Nephron progenitor cell (in vitro differentiated cells): ENCODE data around the gene RSRC1.

Source experiments
- DNase-seq: peaks from one replicate; pipeline ENCODE4 v3.0.0; 2021
- H3K27ac Mint-ChIP-seq: 2 replicates; pipeline ENCODE4 v1.8.0; 2021; ENCODE audit warnings: mild to moderate bottlenecking, moderate library complexity, mixed read lengths
- H3K27me3 Mint-ChIP-seq: 2 replicates; pipeline ENCODE4 v1.8.0; 2021; ENCODE audit warnings: mild to moderate bottlenecking, low read depth, mixed read lengths; ENCODE audit not compliant: poor library complexity
- H3K36me3 Mint-ChIP-seq: 2 replicates; pipeline ENCODE4 v1.8.0; 2021; ENCODE audit warnings: low read depth, mixed read lengths
- H3K4me1 Mint-ChIP-seq: 2 replicates; pipeline ENCODE4 v1.8.0; 2021; ENCODE audit warnings: mixed read lengths
- H3K4me3 Mint-ChIP-seq: 2 replicates; pipeline ENCODE4 v1.8.0; 2021; ENCODE audit warnings: mild to moderate bottlenecking, moderate library complexity, mixed read lengths
- H3K9me3 Mint-ChIP-seq: 2 replicates; pipeline ENCODE4 v1.8.0; 2021; ENCODE audit warnings: mild to moderate bottlenecking, moderate library complexity, mixed read lengths
- TF ChIP-seq, protein P1 (sequence below): fragments of 200-600 bp; sonication (generic); IDR thresholded peaks from 2 replicates; pipeline ENCODE4 v1.5.0; 2021; ENCODE audit warnings: antibody characterized with exemption

The RSRC1 gene

DNA sequence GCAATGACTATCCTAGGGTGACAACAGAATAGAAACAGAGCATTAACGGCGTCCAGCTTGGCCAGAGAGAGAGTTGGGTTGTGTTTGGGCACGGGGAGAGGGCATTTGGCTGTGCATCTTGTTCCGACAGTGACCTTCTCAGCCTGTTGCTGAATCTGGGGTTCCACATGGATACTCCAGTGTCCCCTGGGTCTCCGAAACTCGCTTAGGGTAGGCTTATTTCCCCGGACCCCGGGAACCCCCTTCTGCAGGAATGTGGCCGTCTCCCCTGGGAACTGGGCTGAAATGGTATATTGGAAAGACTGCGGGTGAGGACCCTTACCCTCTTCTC, 11.6 kb upstream of the RSRC1 start:
- Mint-ChIP-seq H3K9me3 (no peaks in the 10 kb centered on the region), H3K27ac (peak overlapping the region; percentile 91), H3K36me3 (no peaks in the 10 kb centered on the region), H3K4me1 (peaks cover 31% of the 10 kb centered on the region), H3K27me3 (peaks cover 100% of the 10 kb centered on the region), H3K4me3 (peak overlapping the region; percentile 87)
- no peak for DNase-seq
- TF ChIP-seq, protein P1, sequence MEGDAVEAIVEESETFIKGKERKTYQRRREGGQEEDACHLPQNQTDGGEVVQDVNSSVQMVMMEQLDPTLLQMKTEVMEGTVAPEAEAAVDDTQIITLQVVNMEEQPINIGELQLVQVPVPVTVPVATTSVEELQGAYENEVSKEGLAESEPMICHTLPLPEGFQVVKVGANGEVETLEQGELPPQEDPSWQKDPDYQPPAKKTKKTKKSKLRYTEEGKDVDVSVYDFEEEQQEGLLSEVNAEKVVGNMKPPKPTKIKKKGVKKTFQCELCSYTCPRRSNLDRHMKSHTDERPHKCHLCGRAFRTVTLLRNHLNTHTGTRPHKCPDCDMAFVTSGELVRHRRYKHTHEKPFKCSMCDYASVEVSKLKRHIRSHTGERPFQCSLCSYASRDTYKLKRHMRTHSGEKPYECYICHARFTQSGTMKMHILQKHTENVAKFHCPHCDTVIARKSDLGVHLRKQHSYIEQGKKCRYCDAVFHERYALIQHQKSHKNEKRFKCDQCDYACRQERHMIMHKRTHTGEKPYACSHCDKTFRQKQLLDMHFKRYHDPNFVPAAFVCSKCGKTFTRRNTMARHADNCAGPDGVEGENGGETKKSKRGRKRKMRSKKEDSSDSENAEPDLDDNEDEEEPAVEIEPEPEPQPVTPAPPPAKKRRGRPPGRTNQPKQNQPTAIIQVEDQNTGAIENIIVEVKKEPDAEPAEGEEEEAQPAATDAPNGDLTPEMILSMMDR: no peak

DNA sequence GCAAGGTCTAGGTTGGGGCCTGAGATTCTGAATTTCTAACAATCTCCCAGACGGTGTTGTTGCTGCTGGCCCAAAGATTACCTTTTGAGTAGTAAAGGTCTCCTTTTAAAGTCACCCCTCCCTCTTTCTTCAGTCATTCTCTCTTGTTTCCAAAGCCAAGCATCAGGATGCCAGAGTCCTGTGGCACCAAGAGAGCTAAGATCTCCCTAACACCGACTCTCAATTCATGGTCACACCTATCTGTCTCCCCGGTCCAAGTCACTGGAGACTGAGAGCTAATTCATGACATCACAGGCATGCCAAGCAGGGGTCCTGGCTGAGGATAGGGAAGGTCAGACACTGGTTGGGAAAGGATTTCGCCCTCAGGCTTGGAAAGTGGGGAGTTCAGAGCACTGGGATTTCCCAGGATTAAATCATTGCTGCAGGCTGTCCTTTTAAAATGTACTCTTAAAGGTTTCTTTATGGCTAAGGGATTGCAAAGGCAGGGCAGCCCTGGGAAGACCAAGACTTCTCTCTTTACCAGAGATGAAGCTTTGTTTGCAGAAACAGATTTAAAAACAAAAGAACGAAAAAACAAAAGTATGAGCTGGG, 11.0 kb upstream of the RSRC1 start:
- DNase-seq: no peak
- TF ChIP-seq, protein P1: no peak
- H3K27ac Mint-ChIP-seq: no peak overlapping the region
- H3K4me1 Mint-ChIP-seq: peaks cover 35% of the 10 kb centered on the region
- no peaks in the 10 kb centered on the region for H3K36me3 Mint-ChIP-seq
- peaks cover 100% of the 10 kb centered on the region for H3K27me3 Mint-ChIP-seq
- H3K4me3 Mint-ChIP-seq: no peak overlapping the region
- no peaks in the 10 kb centered on the region for H3K9me3 Mint-ChIP-seq

GRCh38 chr3:158100681-158101080, 9.2 kb upstream of the RSRC1 start:
- no peaks in the 10 kb centered on the region for H3K9me3 Mint-ChIP-seq
- peaks cover 99% of the 10 kb centered on the region for H3K27me3 Mint-ChIP-seq
- H3K4me1 Mint-ChIP-seq: peaks cover 41% of the 10 kb centered on the region
- no peak overlapping the region for H3K27ac Mint-ChIP-seq
- TF ChIP-seq, protein P1: no peak
- no peaks in the 10 kb centered on the region for H3K36me3 Mint-ChIP-seq
- no peak for DNase-seq
- no peak overlapping the region for H3K4me3 Mint-ChIP-seq

DNA sequence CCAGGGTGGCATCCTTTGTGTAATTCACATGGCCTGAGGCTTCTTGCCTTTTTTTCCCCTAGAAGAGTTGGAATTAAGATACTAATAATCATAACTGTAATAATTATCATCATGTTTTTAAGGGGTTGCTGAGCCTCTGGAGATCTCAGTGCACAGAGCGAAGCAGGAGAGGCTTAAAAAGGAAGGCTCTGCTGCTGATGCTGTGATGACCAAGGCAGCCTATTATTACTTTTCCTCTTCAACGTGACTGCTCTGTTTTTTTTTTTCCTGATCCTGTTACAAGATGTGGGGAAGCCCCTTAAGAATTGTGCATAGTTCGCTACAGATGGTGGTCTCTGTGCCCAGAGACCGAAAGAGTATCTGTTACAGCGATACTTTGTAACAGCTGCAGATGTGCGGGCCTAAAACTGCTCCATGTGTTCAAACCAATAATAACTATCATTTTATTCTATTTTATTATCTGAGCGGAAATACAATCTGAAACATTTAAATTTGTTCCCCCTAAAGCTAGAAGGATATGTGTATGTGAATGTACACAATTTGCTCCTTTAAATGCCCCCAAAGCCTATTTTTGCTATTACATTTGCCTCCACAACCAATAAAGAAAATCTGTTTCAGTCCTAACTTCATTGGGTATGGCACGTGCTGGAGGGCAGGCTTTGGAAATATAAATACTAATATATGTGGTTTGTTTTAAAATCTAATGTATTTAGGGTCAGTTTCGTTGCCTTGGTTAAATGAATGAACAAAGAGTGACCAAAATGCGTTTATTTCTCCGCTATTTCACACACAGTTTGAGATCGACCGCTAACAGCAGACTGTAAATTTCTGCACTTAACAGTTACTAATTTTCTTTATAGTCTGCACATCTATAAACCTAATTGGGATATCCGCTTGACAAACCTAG, 8.3 kb upstream of the RSRC1 start:
- no peak overlapping the region for H3K4me3 Mint-ChIP-seq
- peaks cover 47% of the 10 kb centered on the region for H3K4me1 Mint-ChIP-seq
- H3K27ac Mint-ChIP-seq: no peak overlapping the region
- no peaks in the 10 kb centered on the region for H3K36me3 Mint-ChIP-seq
- TF ChIP-seq, protein P1: no peak
- peaks cover 99% of the 10 kb centered on the region for H3K27me3 Mint-ChIP-seq
- H3K9me3 Mint-ChIP-seq: no peaks in the 10 kb centered on the region
- DNase-seq: no peak

GRCh38 chr3:158102242-158103080, 7.4 kb upstream of the RSRC1 start:
- no peak for DNase-seq
- Mint-ChIP-seq H3K36me3 (no peaks in the 10 kb centered on the region), H3K4me3 (peak overlapping the region; percentile 69), H3K9me3 (no peaks in the 10 kb centered on the region), H3K27me3 (peaks cover 99% of the 10 kb centered on the region), H3K27ac (no peak overlapping the region), H3K4me1 (peaks cover 51% of the 10 kb centered on the region)
- TF ChIP-seq, protein P1: no peak
